SK-N-MC (cell line): ENCODE data around the gene SINHCAF.
"Not testable (repeated sequence)": the region's sequence is repeated elsewhere in the genome, so short reads cannot be mapped to it uniquely, and the experiment has no call there.

ENCODE experiments used
- DNase-seq: peaks from one replicate; pipeline ENCODE4 v3.0.0-alpha.2; 2011; ENCODE audit warnings: low read depth, low spot score
- H3K27ac ChIP-seq: fragments of 200-600 bp; sonication (generic); 2 replicates; pipeline ENCODE4 v1.5.1; 2016; ENCODE audit warnings: mixed run types
- H3K36me3 ChIP-seq: fragments of 200-600 bp; sonication (generic); 2 replicates; pipeline ENCODE4 v1.6.1; 2017; ENCODE audit warnings: antibody characterized with exemption, low read length, mixed read lengths; ENCODE audit not compliant: insufficient read depth
- H3K4me3 ChIP-seq: fragments of 200-600 bp; sonication (generic); 2 replicates; pipeline ENCODE4 v1.5.1; 2016
- H3K9ac ChIP-seq: fragments of 200-600 bp; sonication (generic); 2 replicates; pipeline ENCODE4 v1.8.0; 2017; ENCODE audit warnings: mixed run types, mixed read lengths; ENCODE audit not compliant: insufficient read length
- H3K9me3 ChIP-seq: fragments of 200-600 bp; sonication (generic); 2 replicates; pipeline ENCODE4 v1.6.1; 2017; ENCODE audit warnings: low read depth, mild to moderate bottlenecking, antibody characterized with exemption, low read length, moderate library complexity, mixed read lengths
- EZH2 ChIP-seq: fragments of 200-600 bp; sonication (generic); IDR thresholded peaks from one replicate; pipeline ENCODE4 v1.6.1; 2017; ENCODE audit warnings: antibody characterized with exemption
- FOXP2 ChIP-seq: optimal IDR thresholded peaks from 2 replicates; pipeline ENCODE3; 2011; ENCODE audit warnings: mild to moderate bottlenecking, moderate library complexity; ENCODE audit not compliant: insufficient read depth; ENCODE audit errors: extremely low read length, control extremely low read depth
- POLR2AphosphoS5 ChIP-seq: IDR thresholded peaks from 2 replicates; pipeline ENCODE4 v1.6.1; 2012; ENCODE audit warnings: mild to moderate bottlenecking, low read depth, low read length, borderline replicate concordance

Gene SINHCAF

DNA sequence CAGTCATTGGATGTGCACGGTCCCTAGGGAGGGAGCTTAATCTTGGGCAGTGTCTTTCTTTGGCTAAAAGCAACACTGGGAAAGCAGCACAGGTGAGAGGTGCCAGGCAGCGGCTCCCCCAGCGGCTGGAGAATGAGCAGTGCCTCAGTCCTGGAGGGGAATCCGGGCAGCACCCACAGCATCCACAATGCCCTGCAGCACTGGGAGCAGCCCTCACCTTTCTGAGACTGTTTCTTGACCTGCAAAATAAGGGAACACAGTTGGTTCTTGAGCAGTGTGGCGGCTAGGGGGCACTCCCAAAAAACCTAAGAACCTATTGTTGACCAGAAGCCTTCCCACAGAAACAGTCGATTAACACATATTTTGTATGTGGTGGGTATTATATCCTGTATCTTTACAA, 75.8 kb downstream of the SINHCAF start:
- Histone ChIP-seq H3K9me3 (no peaks in the 10 kb centered on the region), H3K9ac (no peak overlapping the region), H3K36me3 (no peaks in the 10 kb centered on the region), H3K27ac (no peak overlapping the region), H3K4me3 (no peak overlapping the region)
- DNase-seq: no peak
- no peak for TF ChIP-seq POLR2AphosphoS5
- TF ChIP-seq EZH2: no peak
- TF ChIP-seq FOXP2: no peak

DNA sequence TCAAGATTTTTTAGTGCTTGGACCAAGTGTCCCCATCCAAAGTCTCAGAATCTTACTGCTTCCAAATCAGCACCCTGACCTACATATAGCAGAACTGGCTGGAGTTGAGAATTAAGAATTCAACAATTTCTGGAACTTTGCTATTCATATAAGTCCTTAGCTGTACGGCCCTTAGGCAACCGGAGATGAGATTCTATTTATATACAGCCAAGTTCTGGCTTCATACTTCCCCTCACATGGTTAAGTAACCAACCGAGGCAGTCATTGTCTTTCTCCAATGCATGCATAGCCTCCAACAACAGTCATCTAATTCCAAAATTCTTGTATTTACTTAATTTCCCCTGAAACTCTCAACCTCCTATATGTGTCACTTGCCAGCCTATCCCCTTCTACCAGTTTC, 76.6 kb downstream of the SINHCAF start:
- no peaks in the 10 kb centered on the region for H3K9me3 ChIP-seq
- no peak overlapping the region for H3K9ac ChIP-seq
- H3K27ac ChIP-seq: no peak overlapping the region
- TF ChIP-seq POLR2AphosphoS5 (no peak), FOXP2 (no peak), EZH2 (no peak)
- no peak for DNase-seq
- no peak overlapping the region for H3K4me3 ChIP-seq
- no peaks in the 10 kb centered on the region for H3K36me3 ChIP-seq

- Histone ChIP-seq H3K4me3 (no peak overlapping the region), H3K9ac (no peak overlapping the region), H3K27ac (no peak overlapping the region), H3K9me3 (no peaks in the 10 kb centered on the region), H3K36me3 (no peaks in the 10 kb centered on the region)
- DNase-seq: no peak
- TF ChIP-seq POLR2AphosphoS5: no peak
- no peak for TF ChIP-seq FOXP2
Measured at GRCh38 chr12:31248815-31249214, 77.1 kb downstream of the SINHCAF start.

DNA sequence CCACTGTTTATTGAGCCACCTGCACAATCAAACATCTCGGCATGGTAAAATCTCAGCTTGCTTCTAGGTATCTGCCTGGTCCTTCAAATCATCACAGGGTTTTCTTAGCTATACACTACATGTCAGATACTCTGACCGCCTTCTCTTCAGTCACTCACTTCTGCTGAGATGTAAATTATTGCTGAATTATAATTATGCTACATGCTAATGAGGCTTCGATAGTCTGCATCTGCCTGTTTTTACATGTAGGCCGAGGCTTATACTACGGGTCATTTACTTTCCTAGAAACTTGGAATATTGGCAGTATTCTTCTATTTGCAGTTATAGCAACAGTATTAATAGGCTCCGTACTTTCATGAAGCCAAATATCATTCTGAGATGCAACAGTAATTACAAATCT, 77.6 kb downstream of the SINHCAF start:
- Histone ChIP-seq H3K9ac (no peak overlapping the region), H3K27ac (no peak overlapping the region), H3K36me3 (no peaks in the 10 kb centered on the region), H3K9me3 (no peaks in the 10 kb centered on the region), H3K4me3 (no peak overlapping the region)
- TF ChIP-seq FOXP2 (no peak), EZH2 (no peak), POLR2AphosphoS5 (no peak)
- DNase-seq: no peak

DNA sequence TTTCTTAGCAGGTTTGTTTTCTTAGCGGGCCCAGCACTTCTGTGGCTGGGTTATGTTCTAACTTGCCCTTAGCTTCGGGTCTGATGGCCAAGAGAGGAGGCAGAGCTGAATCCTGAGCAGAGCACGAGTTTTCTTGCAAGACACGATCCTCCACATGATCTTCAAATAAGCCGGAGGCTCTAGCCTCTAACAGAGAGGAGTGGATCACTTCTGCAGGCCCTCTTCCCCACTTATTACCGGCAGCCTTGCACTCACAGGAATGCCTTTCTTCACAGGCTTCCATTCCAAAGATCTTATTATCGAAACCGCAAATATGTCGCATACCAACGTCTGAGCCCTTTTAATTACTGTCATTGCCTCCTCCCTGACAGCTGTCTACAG, 79.5 kb downstream of the SINHCAF start:
- no peak for DNase-seq
- TF ChIP-seq FOXP2 (no peak), EZH2 (no peak), POLR2AphosphoS5 (no peak)
- H3K36me3 ChIP-seq: no peaks in the 10 kb centered on the region
- H3K4me3 ChIP-seq: no peak overlapping the region
- no peaks in the 10 kb centered on the region for H3K9me3 ChIP-seq
- no peak overlapping the region for H3K27ac ChIP-seq
- H3K9ac ChIP-seq: no peak overlapping the region

DNA sequence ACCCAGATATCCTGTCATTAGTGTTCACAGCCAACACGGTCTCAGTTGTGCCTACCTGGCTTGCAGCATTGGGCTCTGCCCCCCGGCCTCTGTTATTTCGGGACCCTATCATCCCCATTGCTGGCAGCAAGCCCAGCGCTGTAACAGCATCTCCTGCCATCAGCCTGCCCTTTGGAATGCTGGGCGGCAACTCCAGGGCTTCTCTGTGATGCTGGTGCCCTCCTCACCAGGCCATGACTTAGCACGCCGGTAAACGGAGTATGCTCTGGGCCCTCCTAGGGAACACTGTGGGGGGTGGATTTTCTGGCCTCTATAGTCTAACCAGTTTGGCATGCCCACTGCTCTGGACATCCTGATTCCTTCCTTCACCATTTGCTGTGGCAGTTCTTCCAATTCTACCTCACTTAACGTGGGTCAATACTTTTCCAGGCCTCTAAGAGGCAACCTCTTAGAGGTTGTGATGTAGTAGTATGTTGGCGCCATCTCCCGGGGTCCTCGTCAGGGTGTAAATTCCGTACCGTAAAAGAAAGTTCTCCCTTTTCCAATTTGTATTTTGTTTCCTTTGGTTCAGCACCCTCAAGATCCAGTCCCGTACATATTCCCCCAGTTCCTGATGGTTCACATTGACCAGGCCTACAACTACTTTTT, 80.0 kb downstream of the SINHCAF start:
- no peak for TF ChIP-seq FOXP2
- TF ChIP-seq POLR2AphosphoS5: no peak
- TF ChIP-seq EZH2: no peak
- Histone ChIP-seq H3K27ac (no peak overlapping the region), H3K9me3 (no peaks in the 10 kb centered on the region), H3K36me3 (no peaks in the 10 kb centered on the region), H3K9ac (no peak overlapping the region), H3K4me3 (no peak overlapping the region)
- no peak for DNase-seq

DNA sequence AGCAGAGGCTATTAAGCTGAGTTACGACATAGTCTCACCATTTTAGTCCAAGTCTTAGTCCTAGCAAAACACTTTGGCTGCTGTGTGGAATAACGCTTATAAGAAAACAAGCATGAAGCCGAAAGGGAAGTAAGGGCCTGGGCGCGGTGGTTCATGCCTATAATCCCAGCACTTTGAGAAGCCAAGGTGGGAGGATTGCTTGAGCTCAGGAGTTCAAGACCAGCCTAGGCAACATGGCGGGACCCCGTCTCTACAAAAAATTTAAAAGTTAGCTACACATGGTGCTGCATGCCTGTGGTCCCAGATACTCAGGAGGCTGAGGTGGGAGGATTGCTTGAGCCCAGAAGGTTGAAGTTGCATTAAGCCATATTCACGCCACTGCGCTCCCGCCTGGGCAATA, 83.5 kb downstream of the SINHCAF start:
- H3K4me3 ChIP-seq, H3K36me3 ChIP-seq, DNase-seq, H3K9ac ChIP-seq, H3K9me3 ChIP-seq, H3K27ac ChIP-seq: not testable (repeated sequence)

- peak overlapping the region; percentile 35; the same call in 1 of the 2 replicates for H3K4me3 ChIP-seq
- peak; percentile 10 for DNase-seq
- TF ChIP-seq FOXP2 (no peak), POLR2AphosphoS5 (no peak)
Measured at GRCh38 chr12:31238764-31239387, 87.1 kb downstream of the SINHCAF start.

DNA sequence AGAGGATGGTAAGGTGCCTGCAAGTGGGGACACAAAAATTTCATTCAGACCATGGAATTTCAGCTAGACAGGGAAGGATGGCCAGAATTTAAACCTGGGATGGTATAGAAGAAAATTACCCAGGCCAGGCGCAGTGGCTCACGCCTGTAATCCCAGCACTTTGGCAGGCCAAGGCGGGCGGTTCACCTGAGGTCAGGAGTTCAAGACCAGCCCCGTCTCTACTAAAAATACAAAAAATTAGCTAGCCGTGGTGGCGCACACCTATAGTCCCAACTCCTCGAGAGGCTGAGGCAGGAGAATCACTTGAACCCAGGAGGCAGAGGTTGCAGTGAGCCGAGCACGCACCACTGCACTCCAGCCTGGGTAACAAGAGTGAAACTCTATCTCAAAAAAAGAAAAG, 87.6 kb downstream of the SINHCAF start:
- not testable (repeated sequence) for H3K9ac ChIP-seq, DNase-seq, H3K27ac ChIP-seq, H3K9me3 ChIP-seq, H3K36me3 ChIP-seq
- peak overlapping the region; percentile 35; the same call in 1 of the 2 replicates for H3K4me3 ChIP-seq

More at GRCh38 chr12:31238764-31239387, 87.1 kb downstream of the SINHCAF start:
- Histone ChIP-seq H3K9me3 (no peaks in the 10 kb centered on the region), H3K27ac (no peak overlapping the region), H3K9ac (no peak overlapping the region), H3K36me3 (no peaks in the 10 kb centered on the region)

GRCh38 chr12:31236998-31237637, 88.8 kb downstream of the SINHCAF start:
- Histone ChIP-seq H3K36me3 (no peaks in the 10 kb centered on the region), H3K9ac (no peak overlapping the region), H3K9me3 (no peaks in the 10 kb centered on the region), H3K4me3 (no peak overlapping the region), H3K27ac (no peak overlapping the region)
- no peak for TF ChIP-seq POLR2AphosphoS5
- TF ChIP-seq FOXP2: no peak
- no peak for TF ChIP-seq EZH2
- DNase-seq: no peak
